ENCODE measurements around the gene DHRS12. TPM values are rescaled to one million over a fixed set of nuclear protein-coding genes. Genes with fewer than 3 reads are reported as not detected.

The DHRS12 gene, protein sequence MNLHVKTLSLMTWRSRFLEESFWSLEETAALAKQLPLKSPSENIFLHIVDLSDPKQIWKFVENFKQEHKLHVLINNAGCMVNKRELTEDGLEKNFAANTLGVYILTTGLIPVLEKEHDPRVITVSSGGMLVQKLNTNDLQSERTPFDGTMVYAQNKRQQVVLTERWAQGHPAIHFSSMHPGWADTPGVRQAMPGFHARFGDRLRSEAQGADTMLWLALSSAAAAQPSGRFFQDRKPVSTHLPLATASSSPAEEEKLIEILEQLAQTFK
- 10 to 100 TPM in 6 of 10 donors, 1 to 10 TPM in 4; 8.6 to 14.0 (median 10.3) TPM for total RNA-seq
- 10 to 100 TPM in 1 of 2 donors, 1 to 10 TPM in 1; 5.5 to 20.6 TPM for polyA plus RNA-seq
- long read RNA-seq, donor 1, partial matches to known transcripts = 2 of 18 reads
- long read RNA-seq, donor 1, other reads (novel, unspliced or antisense) = 13 of 18 reads
- long read RNA-seq, donor 2, partial matches to known transcripts = 0 of 12 reads
- long read RNA-seq, donor 2, other reads (novel, unspliced or antisense) = 7 of 12 reads
- long read RNA-seq, donor 3, partial matches to known transcripts = 1 of 17 reads
- long read RNA-seq, donor 3, other reads (novel, unspliced or antisense) = 11 of 17 reads

DNA sequence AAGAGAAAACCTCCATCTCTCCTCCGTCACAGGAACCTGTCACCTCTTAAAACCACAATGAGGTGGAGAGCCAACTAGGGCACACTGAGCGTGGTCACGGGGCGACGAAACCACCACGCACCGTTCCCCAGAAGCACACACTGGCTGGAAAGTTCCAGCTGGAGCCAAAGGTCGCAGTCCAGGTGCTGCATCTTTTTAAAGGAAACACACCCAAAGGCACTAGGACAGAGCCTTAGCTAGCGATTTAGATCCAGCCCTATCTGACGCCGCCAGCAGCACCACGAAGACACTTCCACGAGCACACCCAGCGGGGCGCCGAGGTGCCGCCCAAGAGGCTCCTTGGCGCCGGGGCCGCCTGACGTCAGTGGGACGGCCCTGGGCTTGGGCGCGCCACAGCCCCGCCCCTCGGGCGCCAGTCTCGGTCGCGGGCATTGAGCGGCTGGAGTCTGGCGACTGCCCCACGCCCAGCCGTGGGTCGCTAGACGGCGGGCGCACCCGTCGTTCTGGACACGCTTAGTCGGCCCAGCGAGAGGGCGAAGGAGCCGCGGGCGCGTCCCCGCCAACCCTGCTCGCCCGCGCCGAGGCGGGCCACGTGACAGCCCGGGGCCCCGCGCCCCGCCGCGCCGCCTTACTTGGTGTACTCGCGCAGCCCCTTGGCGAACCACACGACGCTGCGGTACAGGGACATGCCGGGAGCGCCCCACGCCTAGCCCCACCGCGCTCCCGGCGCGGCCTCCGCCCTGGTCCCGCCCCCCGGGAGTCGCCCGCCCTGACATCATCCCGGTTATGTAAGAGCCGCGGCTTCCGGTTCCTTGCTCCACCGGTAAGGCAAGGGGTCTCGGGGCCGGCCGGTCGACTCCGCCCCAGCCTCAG lies at the start of gene DHRS12:
DHRS12 (minus strand) TSS at position 742 of the 873 bp plus-strand sequence. CDS start 4,504 bp downstream, outside the sequence.
- 0% methylated on average over 90 to 91 of the region's 91 CpGs for WGBS, 2 donors
- TF ChIP-seq, protein P1, sequence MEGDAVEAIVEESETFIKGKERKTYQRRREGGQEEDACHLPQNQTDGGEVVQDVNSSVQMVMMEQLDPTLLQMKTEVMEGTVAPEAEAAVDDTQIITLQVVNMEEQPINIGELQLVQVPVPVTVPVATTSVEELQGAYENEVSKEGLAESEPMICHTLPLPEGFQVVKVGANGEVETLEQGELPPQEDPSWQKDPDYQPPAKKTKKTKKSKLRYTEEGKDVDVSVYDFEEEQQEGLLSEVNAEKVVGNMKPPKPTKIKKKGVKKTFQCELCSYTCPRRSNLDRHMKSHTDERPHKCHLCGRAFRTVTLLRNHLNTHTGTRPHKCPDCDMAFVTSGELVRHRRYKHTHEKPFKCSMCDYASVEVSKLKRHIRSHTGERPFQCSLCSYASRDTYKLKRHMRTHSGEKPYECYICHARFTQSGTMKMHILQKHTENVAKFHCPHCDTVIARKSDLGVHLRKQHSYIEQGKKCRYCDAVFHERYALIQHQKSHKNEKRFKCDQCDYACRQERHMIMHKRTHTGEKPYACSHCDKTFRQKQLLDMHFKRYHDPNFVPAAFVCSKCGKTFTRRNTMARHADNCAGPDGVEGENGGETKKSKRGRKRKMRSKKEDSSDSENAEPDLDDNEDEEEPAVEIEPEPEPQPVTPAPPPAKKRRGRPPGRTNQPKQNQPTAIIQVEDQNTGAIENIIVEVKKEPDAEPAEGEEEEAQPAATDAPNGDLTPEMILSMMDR (IDR thresholded peaks at IDR 0.05) = peak in 4 of 9 donors; percentile 10 to 32 (median 18)
- H3K36me3 ChIP-seq = peaks cover 0 to 7% (median 0%) of the 10 kb centered on the region in 9 donors
- ATAC-seq = peak; percentile 84 to 92 (median 90)
- no peaks in the 10 kb centered on the region for H3K27me3 ChIP-seq
- intact Hi-C loops (cut with DNase I) = loop anchor here in 7 of 10 donors (1.0 to 10.0 kb wide), 5 partner anchors 219 to 351 kb away; partner anchors contain the start of genes INTS6 (in 5 of the 7) and WDFY2 (in 5 of the 7)
- peaks cover 14 to 62% (median 40%) of the 10 kb centered on the region in 9 donors for H3K4me1 ChIP-seq
- peaks cover 0 to under 1% (median 0%) of the 10 kb centered on the region in 11 donors for H3K9me3 ChIP-seq
- H3K27ac ChIP-seq = peak within 1 kb of the TSS; percentile 97 to 100 (median 100)
- peak; percentile 93 to 95 for DNase-seq
- H3K4me3 ChIP-seq = peak within 1 kb of the TSS; percentile 39 to 87 (median 64)

DNA sequence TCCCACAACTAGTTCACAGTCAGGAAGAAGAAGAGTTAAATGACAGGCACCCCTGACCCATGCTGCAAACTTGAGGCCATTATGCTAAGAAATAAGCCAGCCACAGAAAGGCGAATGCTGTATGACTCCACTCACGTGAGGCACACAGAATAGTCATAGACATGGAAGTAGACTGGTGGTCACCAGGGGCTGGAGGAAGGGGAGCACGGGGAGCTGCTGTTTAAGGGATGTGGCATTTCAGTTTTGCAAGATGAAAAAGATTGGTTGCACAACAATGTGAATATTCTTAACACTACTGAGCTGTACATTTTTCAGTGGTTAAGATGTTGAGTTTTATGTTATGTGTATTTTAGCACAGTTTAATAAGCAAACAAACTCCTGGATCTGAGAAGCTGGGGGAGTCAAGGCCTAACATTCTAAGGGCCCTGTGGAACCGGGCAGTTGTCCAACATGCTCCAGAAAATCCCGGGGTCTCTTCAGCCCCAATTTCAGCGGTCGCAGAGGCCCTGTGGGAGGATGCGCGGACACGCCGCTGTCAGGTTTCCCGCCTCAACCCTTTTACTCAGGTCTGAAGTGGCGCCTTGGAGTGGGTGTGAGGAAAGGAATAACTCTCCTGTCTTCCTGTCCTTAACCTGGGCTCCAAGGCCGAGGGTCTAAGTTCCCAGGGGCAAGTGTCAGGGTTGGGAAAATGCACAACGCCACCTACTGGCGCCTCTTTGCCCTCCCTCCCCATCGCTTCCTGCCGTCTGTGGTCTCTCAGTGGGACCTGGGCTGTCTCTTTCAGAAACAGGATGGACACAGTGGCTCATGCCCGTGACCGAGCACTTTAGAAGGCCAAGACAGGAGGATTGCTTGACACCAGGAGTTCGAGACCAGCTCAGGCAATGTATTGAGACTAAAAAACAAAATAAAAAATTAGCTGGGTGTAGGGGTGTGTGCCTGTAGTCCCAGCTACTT lies 45.5 kb upstream of the DHRS12 start:
- peak in 1 of 8 donors; percentile 18 for ATAC-seq
- 67 to 70% methylated on average over 21 of the region's 21 CpGs for WGBS, 2 donors
- Histone ChIP-seq H3K27ac (no peak overlapping the region), H3K4me1 (peaks cover 0 to 22% (median 6%) of the 10 kb centered on the region in 9 donors), H3K27me3 (no peaks in the 10 kb centered on the region), H3K4me3 (no peak overlapping the region), H3K36me3 (no peaks in the 10 kb centered on the region), H3K9me3 (no peaks in the 10 kb centered on the region)
- TF ChIP-seq, protein P1 (IDR thresholded peaks at IDR 0.05) = peak in 7 of 9 donors; percentile 26 to 61 (median 41)
- no peak for DNase-seq
- intact Hi-C loops (cut with DNase I) = loop anchor here in 4 of 10 donors (5.0 to 10.0 kb wide), 2 partner anchors 275 to 278 kb away; partner anchors contain the start of gene NEK5 (in 4 of the 4)

DNA sequence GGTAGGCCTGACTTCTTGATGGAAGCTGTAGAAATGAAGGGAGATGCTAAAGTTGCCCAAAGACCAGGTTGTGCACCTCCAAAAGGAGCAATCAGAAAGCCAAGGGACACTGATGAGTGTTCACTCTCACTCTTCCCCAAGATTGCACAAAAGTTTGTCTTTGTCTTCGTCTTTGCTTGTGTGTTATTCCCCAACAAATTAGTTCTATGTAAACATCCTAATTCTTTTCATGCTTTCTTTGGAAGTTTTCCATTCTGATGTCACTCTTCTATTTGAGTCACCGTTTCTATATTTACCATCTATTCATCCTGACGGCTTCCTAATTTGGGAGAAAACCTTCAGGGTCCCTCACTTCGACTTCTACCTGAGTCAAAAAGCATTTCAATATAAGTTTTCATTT lies 44.7 kb upstream of the DHRS12 start:
- no peak overlapping the region for H3K4me3 ChIP-seq
- peaks cover 0 to 22% (median 6%) of the 10 kb centered on the region in 9 donors for H3K4me1 ChIP-seq
- intact Hi-C loops (cut with DNase I) = loop anchor here in 4 of 10 donors (5.0 to 10.0 kb wide), 2 partner anchors 276 to 279 kb away; partner anchors contain the start of gene NEK5 (in 4 of the 4)
- no peaks in the 10 kb centered on the region for H3K36me3 ChIP-seq
- WGBS, 2 donors = 43 to 67% methylated on average over 4 of the region's 4 CpGs
- TF ChIP-seq, protein P1 (IDR thresholded peaks at IDR 0.05) = no peak
- H3K9me3 ChIP-seq = no peaks in the 10 kb centered on the region
- no peak for ATAC-seq
- no peaks in the 10 kb centered on the region for H3K27me3 ChIP-seq
- DNase-seq = no peak
- no peak overlapping the region for H3K27ac ChIP-seq
